Right lobe of liver (tissue), 4 donors: ENCODE data around the gene ZC3H7A.

ENCODE experiments used
- POLR2A ChIP-seq: fragments of 450-650 bp; IDR thresholded peaks from one replicate; pipeline ENCODE4 v1.6.1; 2017; ENCODE audit warnings: antibody characterized with exemption, mild to moderate bottlenecking
- TF ChIP-seq, protein P1 (sequence below), 4 donors: fragments of 200-600 bp in 3 of 4; fragments of 450-650 bp in 1 of 4; IDR thresholded peaks; one replicate each; pipeline versions ENCODE4 v1.5.1 to v1.8.0; 2016 to 2022; ENCODE audit warnings: antibody characterized with exemption in 4 of 4, mild to moderate bottlenecking in 2 of 4
- donor health status: DM: no; HTN: no; CAD: no.
- donor health status: DM: no; HTN: no; CAD: no.
- donor health status: DM: no; HTN: yes; CAD: no.

DNA sequence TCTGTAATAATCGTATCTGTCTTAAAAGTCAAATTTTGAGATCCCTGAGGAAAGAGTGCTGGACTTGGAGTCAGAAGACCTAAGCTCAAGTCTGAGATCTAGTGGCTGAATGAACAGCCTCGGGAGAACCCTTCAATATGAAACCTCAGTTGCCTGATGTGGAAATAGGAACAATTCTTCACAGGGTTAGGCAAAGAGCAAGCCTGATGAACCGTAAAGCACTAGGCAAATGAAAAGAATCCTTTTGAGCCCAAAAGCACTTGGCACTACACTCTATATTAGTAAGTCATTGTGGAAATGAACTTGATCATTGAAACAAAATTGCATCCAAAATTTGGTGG, 74.6 kb downstream of the ZC3H7A start:
- TF ChIP-seq POLR2A, result no peak
- TF ChIP-seq, protein P1, sequence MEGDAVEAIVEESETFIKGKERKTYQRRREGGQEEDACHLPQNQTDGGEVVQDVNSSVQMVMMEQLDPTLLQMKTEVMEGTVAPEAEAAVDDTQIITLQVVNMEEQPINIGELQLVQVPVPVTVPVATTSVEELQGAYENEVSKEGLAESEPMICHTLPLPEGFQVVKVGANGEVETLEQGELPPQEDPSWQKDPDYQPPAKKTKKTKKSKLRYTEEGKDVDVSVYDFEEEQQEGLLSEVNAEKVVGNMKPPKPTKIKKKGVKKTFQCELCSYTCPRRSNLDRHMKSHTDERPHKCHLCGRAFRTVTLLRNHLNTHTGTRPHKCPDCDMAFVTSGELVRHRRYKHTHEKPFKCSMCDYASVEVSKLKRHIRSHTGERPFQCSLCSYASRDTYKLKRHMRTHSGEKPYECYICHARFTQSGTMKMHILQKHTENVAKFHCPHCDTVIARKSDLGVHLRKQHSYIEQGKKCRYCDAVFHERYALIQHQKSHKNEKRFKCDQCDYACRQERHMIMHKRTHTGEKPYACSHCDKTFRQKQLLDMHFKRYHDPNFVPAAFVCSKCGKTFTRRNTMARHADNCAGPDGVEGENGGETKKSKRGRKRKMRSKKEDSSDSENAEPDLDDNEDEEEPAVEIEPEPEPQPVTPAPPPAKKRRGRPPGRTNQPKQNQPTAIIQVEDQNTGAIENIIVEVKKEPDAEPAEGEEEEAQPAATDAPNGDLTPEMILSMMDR (IDR thresholded peaks at IDR 0.05), result no peak
